ENCODE data around the gene GP1BB.

GRCh38 chr22:19753996-19754700 is 30.8 kb downstream of the GP1BB start:
- TF ChIP-seq BHLHE40 (IDR thresholded peaks at IDR 0.05; ENCODE audit: borderline replicate concordance) (no peak), SUZ12 (IDR thresholded peaks at IDR 0.05) (no peak), ARNT (IDR thresholded peaks at IDR 0.05) (no peak), PKNOX1 (IDR thresholded peaks at IDR 0.05) (no peak), ZNF384 (IDR thresholded peaks at IDR 0.05) (no peak), SP1 (IDR thresholded peaks at IDR 0.05) (no peak), FOXM1 (IDR thresholded peaks at IDR 0.05; ENCODE audit: borderline replicate concordance) (no peak), NFRKB (IDR thresholded peaks at IDR 0.05) (no peak), FOXK2 (IDR thresholded peaks at IDR 0.05) (no peak), HDGF (IDR thresholded peaks at IDR 0.05; ENCODE audit: borderline replicate concordance) (no peak), L3MBTL2 (conservative IDR thresholded peaks at IDR 0.05) (no peak), TARDBP (IDR thresholded peaks at IDR 0.05) (no peak), FOXA1 (IDR thresholded peaks at IDR 0.05) (no peak), LEF1 (IDR thresholded peaks at IDR 0.05; ENCODE audit: borderline replicate concordance) (no peak)

All from HEK293T (cell line).